Measurements from ENCODE around the gene ANKRD53. TPM values are rescaled to one million over a fixed set of nuclear protein-coding genes. Genes with fewer than 3 reads are reported as not detected.

Gene ANKRD53
- total RNA-seq, 1 experiment from 2014 or later = not detected

DNA sequence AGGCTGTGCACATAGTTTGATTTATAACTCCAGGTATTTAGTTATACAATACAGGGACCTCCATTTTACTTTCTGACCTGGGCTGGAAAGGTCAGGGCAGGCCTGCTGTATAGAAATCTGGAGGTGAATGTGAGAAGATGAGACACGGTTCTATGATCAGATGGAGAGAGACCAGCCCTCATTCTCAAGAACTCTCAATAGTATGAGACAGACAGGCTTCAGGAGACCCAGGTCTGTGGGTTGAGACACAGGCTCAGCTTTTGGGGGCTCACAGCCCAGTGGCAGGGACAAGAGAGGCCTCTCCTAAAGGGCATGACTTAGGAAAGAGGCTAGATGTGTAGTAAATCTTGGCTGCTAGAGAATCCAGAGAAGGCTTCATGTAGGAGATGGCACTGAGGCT lies 43.4 kb upstream of the ANKRD53 start:
- Histone ChIP-seq H3K4me1 (ENCODE audit: control insufficient read depth in 1 of 2, insufficient read depth in 2 of 2, low read length in 2 of 2) (peaks cover 0 to 4% of the 10 kb centered on the region in 2 experiments; a peak in 1 of 4 replicates), H3K4me2 (ENCODE audit: low read length) (no peak overlapping the region), H3K9ac (ENCODE audit: low read length) (no peak overlapping the region), H4K20me1 (ENCODE audit: insufficient read depth) (no peaks in the 10 kb centered on the region), H3K27ac (ENCODE audit: low read depth, low read length) (no peak overlapping the region), H3K27me3 (ENCODE audit: insufficient read depth, low read length) (no peaks in the 10 kb centered on the region), H3K36me3 (ENCODE audit: control insufficient read depth in 1 of 2, insufficient read depth in 2 of 2, low read length in 2 of 2) (no peaks in the 10 kb centered on the region), H3K79me2 (ENCODE audit: insufficient read depth, low read length) (no peaks in the 10 kb centered on the region), H3K4me3 (replicated peaks in 1 of 2; ENCODE audit: low read depth in 1 of 2, low read length in 2 of 2) (no peak overlapping the region), H3K9me3 (ENCODE audit: control insufficient read depth in 1 of 2, insufficient read depth in 1 of 2, low read depth in 1 of 2, low read length in 2 of 2) (no peaks in the 10 kb centered on the region), H3K9me2 (ENCODE audit: insufficient read depth) (no peaks in the 10 kb centered on the region), H2AFZ (ENCODE audit: low read depth, low read length, poor library complexity, severe bottlenecking) (no peak overlapping the region)
- intact Hi-C loops (cut with micrococcal nuclease) = no loop called here
- TF ChIP-seq YY1 (IDR thresholded peaks at IDR 0.05; ENCODE audit: extremely low read depth, insufficient replicate concordance, low read depth, low read length) (no peak), JUND (IDR thresholded peaks at IDR 0.05) (no peak), ELF1 (IDR thresholded peaks at IDR 0.05; ENCODE audit: borderline replicate concordance, low read depth) (no peak), ZNF274 (IDR thresholded peaks at IDR 0.05; ENCODE audit: low read depth, low read length) (no peak), CEBPB (IDR thresholded peaks at IDR 0.05; ENCODE audit: low read depth) (no peak), TCF7L2 (IDR thresholded peaks at IDR 0.05; ENCODE audit: borderline replicate concordance, extremely low read depth, insufficient read depth, insufficient read length) (no peak), EGR1 (IDR thresholded peaks at IDR 0.05; ENCODE audit: low read depth) (no peak), POLR2A (IDR thresholded peaks at IDR 0.05; ENCODE audit: borderline replicate concordance, extremely low read depth, insufficient read depth, insufficient read length) (no peak), MAX (IDR thresholded peaks at IDR 0.05) (no peak), SIN3A (IDR thresholded peaks at IDR 0.05; ENCODE audit: low read depth) (no peak), REST (IDR thresholded peaks at IDR 0.05; ENCODE audit: low read depth) (no peak), FOSL1 (IDR thresholded peaks at IDR 0.05; ENCODE audit: low read depth) (no peak), POLR2AphosphoS5 (IDR thresholded peaks at IDR 0.05; ENCODE audit: low read depth, low read length) (no peak), EZH2phosphoT487 (IDR thresholded peaks at IDR 0.05; ENCODE audit: borderline replicate concordance) (no peak)
- TF ChIP-seq, protein P1, sequence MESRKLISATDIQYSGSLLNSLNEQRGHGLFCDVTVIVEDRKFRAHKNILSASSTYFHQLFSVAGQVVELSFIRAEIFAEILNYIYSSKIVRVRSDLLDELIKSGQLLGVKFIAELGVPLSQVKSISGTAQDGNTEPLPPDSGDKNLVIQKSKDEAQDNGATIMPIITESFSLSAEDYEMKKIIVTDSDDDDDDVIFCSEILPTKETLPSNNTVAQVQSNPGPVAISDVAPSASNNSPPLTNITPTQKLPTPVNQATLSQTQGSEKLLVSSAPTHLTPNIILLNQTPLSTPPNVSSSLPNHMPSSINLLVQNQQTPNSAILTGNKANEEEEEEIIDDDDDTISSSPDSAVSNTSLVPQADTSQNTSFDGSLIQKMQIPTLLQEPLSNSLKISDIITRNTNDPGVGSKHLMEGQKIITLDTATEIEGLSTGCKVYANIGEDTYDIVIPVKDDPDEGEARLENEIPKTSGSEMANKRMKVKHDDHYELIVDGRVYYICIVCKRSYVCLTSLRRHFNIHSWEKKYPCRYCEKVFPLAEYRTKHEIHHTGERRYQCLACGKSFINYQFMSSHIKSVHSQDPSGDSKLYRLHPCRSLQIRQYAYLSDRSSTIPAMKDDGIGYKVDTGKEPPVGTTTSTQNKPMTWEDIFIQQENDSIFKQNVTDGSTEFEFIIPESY (IDR thresholded peaks at IDR 0.05; ENCODE audit: extremely low read depth, insufficient replicate concordance, low read length) = no peak
- RAD21 ChIA-PET (ENCODE audit: low non-redundant PET in 1 of 2, low total read pairs in 2 of 2, uncharacterized antibody in 2 of 2, unreplicated experiment in 2 of 2) = no interaction called here
- POLR2A ChIA-PET = no interaction called here
- ATAC-seq (no peak), DNase-seq (ENCODE audit: low read depth, low spot score) (no peak)
- BruUV-seq (replicated peaks) = no TSS peak
- CTCF ChIA-PET = interaction anchor here (1.0 to 2.7 kb wide), 2 partner anchors 13 to 15 kb away, joined by 3 to 17 read pairs; no protein-coding TSS in a partner anchor

Data from HCT116 (cell line).